Measurements from ENCODE around the gene ATXN1. TPM values are rescaled to one million over a fixed set of nuclear protein-coding genes. Genes with fewer than 3 reads are reported as not detected.

Gene ATXN1
- total and polyA plus RNA-seq, 3 donors from 2014 or later: 12.8 to 84.1 (median 64.3) TPM

DNA sequence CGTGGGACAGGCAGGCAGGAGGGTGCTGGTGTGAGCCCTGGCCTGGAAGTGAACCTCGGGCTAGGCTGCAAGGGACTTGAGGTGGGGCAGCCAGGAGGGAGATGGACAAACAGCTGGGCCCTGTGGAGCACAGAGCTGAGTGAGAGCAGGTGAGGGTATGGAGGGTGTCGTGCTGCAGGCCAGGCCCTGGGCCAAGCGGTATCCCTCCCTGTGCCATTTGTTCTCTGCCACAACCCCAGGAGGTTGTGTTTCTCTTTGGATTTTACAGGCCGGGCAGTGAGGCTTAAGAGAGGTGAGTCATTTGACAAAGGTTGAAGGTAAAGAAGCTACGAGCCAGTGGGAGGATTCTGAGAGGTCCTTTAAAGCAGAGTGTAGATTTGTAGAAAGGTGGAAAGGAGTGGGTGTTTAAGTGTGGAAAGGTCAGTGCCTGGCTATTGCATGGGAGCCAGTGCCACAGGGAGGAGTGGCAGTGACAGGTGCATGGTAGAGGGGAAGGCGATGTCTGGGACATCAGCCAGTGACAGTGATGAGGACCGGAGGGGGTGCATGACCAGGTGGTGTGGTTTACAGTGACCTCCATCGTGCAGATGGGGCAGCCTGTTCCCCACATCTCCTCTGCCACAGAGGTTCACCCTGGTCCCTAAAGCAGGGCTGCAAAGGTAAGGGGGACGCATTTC lies 483.1 kb downstream of the ATXN1 start:
- H3K9me3 ChIP-seq: no peaks in the 10 kb centered on the region
- H3K27me3 ChIP-seq: no peaks in the 10 kb centered on the region
- H3K27ac ChIP-seq: peak overlapping the region; percentile 6 to 56
- no peaks in the 10 kb centered on the region for H3K36me3 ChIP-seq (ENCODE audit: low read depth, missing control alignments)
- TF ChIP-seq POLR2A (IDR thresholded peaks at IDR 0.05): no peak
- TF ChIP-seq, protein P1, sequence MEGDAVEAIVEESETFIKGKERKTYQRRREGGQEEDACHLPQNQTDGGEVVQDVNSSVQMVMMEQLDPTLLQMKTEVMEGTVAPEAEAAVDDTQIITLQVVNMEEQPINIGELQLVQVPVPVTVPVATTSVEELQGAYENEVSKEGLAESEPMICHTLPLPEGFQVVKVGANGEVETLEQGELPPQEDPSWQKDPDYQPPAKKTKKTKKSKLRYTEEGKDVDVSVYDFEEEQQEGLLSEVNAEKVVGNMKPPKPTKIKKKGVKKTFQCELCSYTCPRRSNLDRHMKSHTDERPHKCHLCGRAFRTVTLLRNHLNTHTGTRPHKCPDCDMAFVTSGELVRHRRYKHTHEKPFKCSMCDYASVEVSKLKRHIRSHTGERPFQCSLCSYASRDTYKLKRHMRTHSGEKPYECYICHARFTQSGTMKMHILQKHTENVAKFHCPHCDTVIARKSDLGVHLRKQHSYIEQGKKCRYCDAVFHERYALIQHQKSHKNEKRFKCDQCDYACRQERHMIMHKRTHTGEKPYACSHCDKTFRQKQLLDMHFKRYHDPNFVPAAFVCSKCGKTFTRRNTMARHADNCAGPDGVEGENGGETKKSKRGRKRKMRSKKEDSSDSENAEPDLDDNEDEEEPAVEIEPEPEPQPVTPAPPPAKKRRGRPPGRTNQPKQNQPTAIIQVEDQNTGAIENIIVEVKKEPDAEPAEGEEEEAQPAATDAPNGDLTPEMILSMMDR (IDR thresholded peaks at IDR 0.05): no peak
- no peak for DNase-seq
- peaks cover 5% of the 10 kb centered on the region for H3K4me1 ChIP-seq
- no peak overlapping the region for H3K4me3 ChIP-seq
- intact Hi-C loops (cut with DNase I; ENCODE audit: low total_unique reads): no loop called here
- 71 to 79% methylated on average over 10 of the region's 10 CpGs for whole genome bisulfite sequencing, 2 donors

DNA sequence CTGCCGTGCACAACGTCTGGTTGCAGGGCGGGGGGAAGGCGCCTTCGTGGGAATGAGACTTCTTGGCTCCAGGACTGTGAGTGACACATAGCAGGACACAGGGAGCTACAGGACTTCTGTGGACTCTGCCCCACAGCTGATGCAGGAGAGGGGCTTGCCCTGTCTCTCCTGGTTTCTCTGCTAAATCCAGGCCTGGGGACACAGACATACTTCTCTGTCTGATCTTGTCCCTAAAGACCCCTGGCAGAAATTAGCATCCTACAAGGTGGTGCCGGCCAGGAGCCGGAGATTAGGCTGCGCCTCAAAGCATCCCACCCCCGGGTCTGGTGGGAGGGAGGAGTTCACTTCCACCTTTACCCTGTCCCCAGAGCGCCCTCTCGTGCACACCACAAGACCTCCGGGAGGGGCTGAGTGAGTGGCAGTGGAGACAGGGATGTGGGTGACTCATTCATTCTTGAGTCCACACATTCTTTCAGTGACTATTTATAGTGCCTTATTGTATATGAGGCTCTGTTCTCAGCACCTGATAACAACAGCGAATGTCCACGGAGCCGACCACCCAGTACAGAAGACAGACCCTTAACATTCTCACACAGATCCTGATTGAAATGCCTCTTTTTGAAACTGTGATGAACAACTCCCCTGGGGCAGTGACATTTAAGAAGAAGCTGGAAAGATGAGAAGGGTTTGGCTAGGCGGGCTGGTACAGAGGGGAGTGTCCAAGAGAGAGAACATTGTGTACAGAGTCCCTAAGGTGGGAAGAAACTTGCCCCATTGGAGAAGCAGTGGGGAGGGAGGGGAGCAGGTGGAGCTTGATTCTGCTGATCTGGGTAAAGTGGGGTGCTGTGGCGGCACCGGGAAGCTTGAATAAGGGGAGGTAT lies 483.9 kb downstream of the ATXN1 start:
- Histone ChIP-seq H3K27ac (peak overlapping the region; percentile 6 to 56), H3K27me3 (no peaks in the 10 kb centered on the region), H3K9me3 (no peaks in the 10 kb centered on the region), H3K4me3 (no peak overlapping the region), H3K4me1 (peaks cover 5% of the 10 kb centered on the region), H3K36me3 (ENCODE audit: low read depth, missing control alignments) (no peaks in the 10 kb centered on the region)
- TF ChIP-seq, protein P1 (IDR thresholded peaks at IDR 0.05): peak in 1 of 3 experiments; percentile 21
- TF ChIP-seq POLR2A (IDR thresholded peaks at IDR 0.05): no peak
- intact Hi-C loops (cut with DNase I; ENCODE audit: low total_unique reads): no loop called here
- peak; percentile 81 for DNase-seq
- 33 to 59% methylated on average over 14 to 18 of the region's 18 CpGs for WGBS, 2 donors

DNA sequence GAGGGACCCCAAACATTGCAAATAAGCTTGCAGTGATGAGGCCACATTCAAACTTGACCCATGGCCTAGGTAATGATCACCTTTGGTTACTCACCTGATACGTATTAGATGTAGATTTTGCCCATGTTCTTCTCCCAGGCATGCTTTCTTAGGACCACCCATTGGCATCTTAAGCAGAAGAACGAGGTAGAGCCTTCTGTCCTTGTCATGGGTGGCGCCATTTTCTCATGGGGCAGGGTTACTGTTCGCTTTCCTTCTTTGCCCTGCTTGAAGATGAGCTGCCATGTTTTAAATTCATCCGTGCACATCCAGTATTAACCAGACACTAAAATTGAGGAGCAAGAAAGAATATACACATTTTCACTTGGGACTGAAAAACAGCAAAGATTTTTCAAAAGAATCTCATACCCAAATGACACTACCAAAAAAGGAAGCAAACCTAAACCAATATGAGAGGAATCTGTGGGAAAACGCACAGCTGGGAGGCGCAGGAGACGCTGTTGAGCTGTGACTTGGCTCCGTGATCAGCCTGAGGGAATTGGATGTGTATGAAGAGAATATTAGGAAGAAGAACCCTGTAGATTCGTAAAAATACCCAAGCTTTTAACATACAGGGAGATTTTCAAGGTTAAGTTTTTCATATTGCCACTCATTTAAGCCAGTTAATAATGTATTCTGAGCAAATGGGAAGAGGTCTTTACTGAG lies 486.2 kb downstream of the ATXN1 start:
- Histone ChIP-seq H3K4me3 (no peak overlapping the region), H3K9me3 (no peaks in the 10 kb centered on the region), H3K27me3 (no peaks in the 10 kb centered on the region), H3K36me3 (ENCODE audit: low read depth, missing control alignments) (no peaks in the 10 kb centered on the region), H3K27ac (no peak overlapping the region), H3K4me1 (peaks cover 5% of the 10 kb centered on the region)
- intact Hi-C loops (cut with DNase I; ENCODE audit: low total_unique reads): no loop called here
- no peak for DNase-seq
- TF ChIP-seq, protein P1 (IDR thresholded peaks at IDR 0.05): no peak
- TF ChIP-seq POLR2A (IDR thresholded peaks at IDR 0.05): no peak
- WGBS, 2 donors: 89 to 91% methylated on average over 10 of the region's 10 CpGs

DNA sequence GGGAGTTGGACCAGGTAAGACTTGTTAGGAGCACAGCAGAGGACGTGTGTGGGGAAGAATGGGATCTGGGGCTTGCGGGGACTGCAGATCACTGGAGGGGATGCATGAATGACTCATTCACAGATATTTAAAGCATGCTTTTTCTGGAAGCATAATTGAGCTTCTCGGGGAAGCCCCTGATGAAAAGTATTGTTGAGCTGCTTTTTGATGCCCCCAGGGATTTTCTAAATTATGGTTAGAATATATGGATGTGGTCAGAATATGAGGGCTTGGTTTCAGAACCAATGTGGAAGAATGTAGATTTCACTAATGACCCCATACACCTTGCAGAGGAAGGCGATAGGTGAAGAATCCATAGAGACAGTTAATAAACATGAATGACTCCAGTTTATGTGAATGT lies 486.8 kb downstream of the ATXN1 start:
- Histone ChIP-seq H3K36me3 (ENCODE audit: low read depth, missing control alignments) (no peaks in the 10 kb centered on the region), H3K4me3 (no peak overlapping the region), H3K9me3 (no peaks in the 10 kb centered on the region), H3K27me3 (no peaks in the 10 kb centered on the region), H3K4me1 (peaks cover 5% of the 10 kb centered on the region), H3K27ac (no peak overlapping the region)
- WGBS, 2 donors: 84 to 88% methylated on average over 4 of the region's 4 CpGs
- TF ChIP-seq, protein P1 (IDR thresholded peaks at IDR 0.05): no peak
- no peak for TF ChIP-seq POLR2A (IDR thresholded peaks at IDR 0.05)
- DNase-seq: no peak
- intact Hi-C loops (cut with DNase I; ENCODE audit: low total_unique reads): no loop called here

Data from testis (tissue), 3 donors.